Testis (tissue), 2 donors: ENCODE data around the gene NT5E.

Source experiments
- POLR2A ChIP-seq: fragments of 450-650 bp; IDR thresholded peaks from one replicate; pipeline ENCODE4 v1.6.1; 2017; ENCODE audit warnings: antibody characterized with exemption, mild to moderate bottlenecking, moderate library complexity
- TF ChIP-seq, protein P1 (sequence below), 3 experiments: fragments of 450-650 bp in 2 of 3; fragments of 200-600 bp in 1 of 3; sonication (generic) in 1 of 3; IDR thresholded peaks; one replicate each; pipeline ENCODE4 v1.5.1; 2016 to 2019; ENCODE audit warnings: antibody characterized with exemption in 3 of 3, mild to moderate bottlenecking in 2 of 3, moderate library complexity in 1 of 3

DNA sequence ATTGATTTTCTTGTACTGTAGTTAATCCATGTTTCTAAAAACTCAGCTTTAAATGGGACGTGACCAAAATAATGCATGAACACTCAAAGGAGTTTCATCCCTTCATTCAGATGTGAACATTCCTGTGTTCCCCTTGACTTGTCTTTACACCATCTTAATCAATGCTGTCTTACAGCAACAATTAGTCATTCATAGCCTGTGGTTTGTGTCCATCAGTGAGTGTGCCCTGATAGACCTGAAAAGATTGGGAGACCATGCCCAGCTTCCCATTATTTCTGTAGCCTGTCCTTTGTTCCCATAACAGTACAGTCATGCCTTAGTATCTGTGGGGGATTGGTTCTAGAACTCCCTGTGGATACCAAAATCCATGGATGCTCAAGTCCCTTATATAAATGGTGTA lies 23.9 kb downstream of the NT5E start:
- TF ChIP-seq, protein P1, sequence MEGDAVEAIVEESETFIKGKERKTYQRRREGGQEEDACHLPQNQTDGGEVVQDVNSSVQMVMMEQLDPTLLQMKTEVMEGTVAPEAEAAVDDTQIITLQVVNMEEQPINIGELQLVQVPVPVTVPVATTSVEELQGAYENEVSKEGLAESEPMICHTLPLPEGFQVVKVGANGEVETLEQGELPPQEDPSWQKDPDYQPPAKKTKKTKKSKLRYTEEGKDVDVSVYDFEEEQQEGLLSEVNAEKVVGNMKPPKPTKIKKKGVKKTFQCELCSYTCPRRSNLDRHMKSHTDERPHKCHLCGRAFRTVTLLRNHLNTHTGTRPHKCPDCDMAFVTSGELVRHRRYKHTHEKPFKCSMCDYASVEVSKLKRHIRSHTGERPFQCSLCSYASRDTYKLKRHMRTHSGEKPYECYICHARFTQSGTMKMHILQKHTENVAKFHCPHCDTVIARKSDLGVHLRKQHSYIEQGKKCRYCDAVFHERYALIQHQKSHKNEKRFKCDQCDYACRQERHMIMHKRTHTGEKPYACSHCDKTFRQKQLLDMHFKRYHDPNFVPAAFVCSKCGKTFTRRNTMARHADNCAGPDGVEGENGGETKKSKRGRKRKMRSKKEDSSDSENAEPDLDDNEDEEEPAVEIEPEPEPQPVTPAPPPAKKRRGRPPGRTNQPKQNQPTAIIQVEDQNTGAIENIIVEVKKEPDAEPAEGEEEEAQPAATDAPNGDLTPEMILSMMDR (IDR thresholded peaks at IDR 0.05): no peak
- no peak for TF ChIP-seq POLR2A
